Measurements from ENCODE around the gene SLC13A4.
"Not testable (repeated sequence)": the region's sequence is repeated elsewhere in the genome, so short reads cannot be mapped to it uniquely, and the experiment has no call there.

SLC13A4 gene

DNA sequence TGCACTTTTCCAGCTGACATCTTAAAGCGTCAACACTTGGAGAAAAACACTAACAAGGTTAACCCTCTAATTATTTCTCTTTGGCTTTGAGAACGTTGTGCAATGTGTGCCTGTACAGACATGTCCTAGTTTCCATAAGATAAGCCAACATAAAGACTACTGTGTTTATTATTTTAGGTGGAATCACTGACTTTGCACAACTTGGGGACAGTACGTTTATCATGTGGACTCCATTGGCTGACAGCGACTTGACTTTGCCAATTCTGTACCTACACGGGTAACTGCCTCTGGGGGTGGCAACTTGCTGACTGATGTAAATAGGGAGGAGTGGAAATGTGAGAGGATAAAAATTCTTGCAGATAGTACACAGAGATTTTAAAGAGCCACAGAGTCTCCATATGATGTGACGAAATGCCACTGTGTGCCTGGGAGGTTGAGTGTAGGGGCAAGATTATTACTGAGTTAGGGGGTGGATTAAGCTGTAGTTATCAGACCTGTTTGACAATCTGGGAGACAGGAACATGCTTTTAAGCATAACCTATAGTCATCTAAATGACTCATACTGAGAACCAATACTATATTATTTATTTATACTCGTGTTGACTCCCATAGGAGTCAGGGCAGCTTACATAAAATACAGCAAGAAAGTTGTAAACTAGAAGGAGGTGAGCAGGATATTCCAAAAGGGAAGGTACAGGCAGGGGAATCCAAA lies 21.0 kb downstream of the SLC13A4 start:
- DNase-seq (ENCODE audit: insufficient read length, low spot score) = no peak
- no peak for FAIRE-seq
- TF ChIP-seq POLR2AphosphoS5 (IDR thresholded peaks at IDR 0.05; ENCODE audit: low read depth, low read length) (no peak), SPI1 (IDR thresholded peaks at IDR 0.05; ENCODE audit: low read depth, low read length) (no peak)

DNA sequence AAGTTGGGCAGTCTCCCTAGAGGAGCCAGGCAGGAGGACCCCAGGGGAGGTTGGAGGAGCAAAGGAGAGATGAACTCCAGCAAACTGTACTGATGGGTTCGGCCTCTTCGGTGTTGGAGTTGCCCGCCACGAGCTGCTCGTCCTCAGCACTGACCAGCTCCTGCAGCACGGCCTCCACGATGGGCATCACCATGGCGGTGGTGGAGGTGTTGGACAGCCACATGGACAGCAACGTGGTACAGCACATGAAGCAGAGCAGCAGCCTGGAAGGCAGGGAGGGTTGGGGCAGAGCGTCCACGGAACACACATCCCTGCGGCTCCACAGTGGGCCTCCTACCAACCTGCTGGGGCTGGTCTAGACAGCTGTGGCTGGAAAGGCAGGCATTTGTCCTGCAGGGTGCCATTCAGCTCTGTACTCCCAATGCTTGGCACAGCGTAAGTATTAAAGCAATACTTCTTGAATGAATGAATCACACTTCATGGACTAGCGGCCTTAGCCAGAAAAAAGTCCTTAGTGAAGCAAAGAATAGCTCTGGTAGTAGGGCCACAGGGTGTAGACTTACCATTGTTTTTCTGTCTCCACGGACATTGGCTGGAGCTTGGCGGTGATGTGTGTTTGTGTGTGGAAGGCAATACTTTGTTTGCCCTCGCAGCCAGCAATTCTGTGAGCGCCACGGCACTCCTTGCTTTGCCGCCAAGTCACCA lies 21.8 kb downstream of the SLC13A4 start:
- FAIRE-seq = no peak
- TF ChIP-seq POLR2A (IDR thresholded peaks at IDR 0.05; ENCODE audit: low read depth, low read length) (no peak), POU2F2 (IDR thresholded peaks at IDR 0.05; ENCODE audit: low read depth, low read length) (no peak), SPI1 (IDR thresholded peaks at IDR 0.05; ENCODE audit: low read depth, low read length) (no peak), TAF1 (IDR thresholded peaks at IDR 0.05; ENCODE audit: low read depth, low read length) (no peak), PAX5 (IDR thresholded peaks at IDR 0.05; ENCODE audit: insufficient read depth, low read length, severe bottlenecking) (no peak), POLR2AphosphoS5 (IDR thresholded peaks at IDR 0.05; ENCODE audit: low read depth, low read length) (no peak)
- DNase-seq (ENCODE audit: insufficient read length, low spot score) = no peak

DNA sequence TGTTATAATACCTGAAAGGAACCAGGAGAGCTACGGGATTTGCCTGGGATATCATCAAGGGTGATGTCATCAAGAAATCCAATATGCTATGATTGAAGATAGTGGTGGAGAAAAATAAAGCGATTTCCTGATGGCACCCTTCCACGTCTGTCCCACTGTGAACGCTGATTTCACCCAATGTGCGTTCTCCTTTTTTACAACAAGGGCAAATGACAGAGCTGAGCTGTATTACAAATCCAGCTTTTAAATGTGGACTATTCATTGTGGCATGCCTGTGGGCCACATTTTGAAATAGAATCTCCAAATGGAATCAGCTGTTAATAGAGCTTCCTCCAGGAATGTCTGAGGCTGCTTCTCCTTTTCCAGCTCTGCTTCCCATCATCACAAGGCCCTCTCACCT lies 23.3 kb downstream of the SLC13A4 start:
- DNase-seq (ENCODE audit: insufficient read length, low spot score) = no peak
- no peak for TF ChIP-seq SPI1 (IDR thresholded peaks at IDR 0.05; ENCODE audit: low read depth, low read length)
- no peak for TF ChIP-seq POU2F2 (IDR thresholded peaks at IDR 0.05; ENCODE audit: low read depth, low read length)
- TF ChIP-seq POLR2AphosphoS5 (IDR thresholded peaks at IDR 0.05; ENCODE audit: low read depth, low read length) = no peak
- TF ChIP-seq PAX5 (IDR thresholded peaks at IDR 0.05; ENCODE audit: insufficient read depth, low read length, severe bottlenecking) = no peak
- no peak for TF ChIP-seq POLR2A (IDR thresholded peaks at IDR 0.05; ENCODE audit: low read depth, low read length)
- TF ChIP-seq TAF1 (IDR thresholded peaks at IDR 0.05; ENCODE audit: low read depth, low read length) = no peak
- FAIRE-seq = no peak

DNA sequence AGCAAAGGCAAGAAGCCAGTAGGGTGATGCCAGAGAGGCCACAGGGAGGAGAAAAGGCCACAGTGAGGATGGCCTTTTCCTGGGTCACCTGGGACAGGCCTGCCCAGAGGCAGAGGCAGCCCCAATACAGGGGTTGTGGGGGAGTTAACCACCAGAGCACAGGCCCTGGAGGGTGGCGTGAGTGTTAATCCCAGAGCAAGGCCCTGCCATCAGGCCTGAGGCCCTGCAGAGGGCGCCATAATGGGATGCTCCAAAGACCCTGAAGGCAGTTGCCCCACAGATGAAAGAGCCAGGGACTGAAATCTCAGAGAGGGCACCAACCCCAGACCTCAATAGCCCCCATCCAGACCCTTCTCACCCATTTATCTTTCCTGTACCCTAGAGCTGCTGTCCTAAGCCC lies 23.9 kb downstream of the SLC13A4 start:
- FAIRE-seq (no peak), DNase-seq (ENCODE audit: insufficient read length, low spot score) (no peak)
- TF ChIP-seq POU2F2 (IDR thresholded peaks at IDR 0.05; ENCODE audit: low read depth, low read length) (no peak), PAX5 (IDR thresholded peaks at IDR 0.05; ENCODE audit: insufficient read depth, low read length, severe bottlenecking) (no peak), POLR2A (IDR thresholded peaks at IDR 0.05; ENCODE audit: low read depth, low read length) (no peak), TAF1 (IDR thresholded peaks at IDR 0.05; ENCODE audit: low read depth, low read length) (no peak), SPI1 (IDR thresholded peaks at IDR 0.05; ENCODE audit: low read depth, low read length) (no peak), POLR2AphosphoS5 (IDR thresholded peaks at IDR 0.05; ENCODE audit: low read depth, low read length) (no peak)

DNA sequence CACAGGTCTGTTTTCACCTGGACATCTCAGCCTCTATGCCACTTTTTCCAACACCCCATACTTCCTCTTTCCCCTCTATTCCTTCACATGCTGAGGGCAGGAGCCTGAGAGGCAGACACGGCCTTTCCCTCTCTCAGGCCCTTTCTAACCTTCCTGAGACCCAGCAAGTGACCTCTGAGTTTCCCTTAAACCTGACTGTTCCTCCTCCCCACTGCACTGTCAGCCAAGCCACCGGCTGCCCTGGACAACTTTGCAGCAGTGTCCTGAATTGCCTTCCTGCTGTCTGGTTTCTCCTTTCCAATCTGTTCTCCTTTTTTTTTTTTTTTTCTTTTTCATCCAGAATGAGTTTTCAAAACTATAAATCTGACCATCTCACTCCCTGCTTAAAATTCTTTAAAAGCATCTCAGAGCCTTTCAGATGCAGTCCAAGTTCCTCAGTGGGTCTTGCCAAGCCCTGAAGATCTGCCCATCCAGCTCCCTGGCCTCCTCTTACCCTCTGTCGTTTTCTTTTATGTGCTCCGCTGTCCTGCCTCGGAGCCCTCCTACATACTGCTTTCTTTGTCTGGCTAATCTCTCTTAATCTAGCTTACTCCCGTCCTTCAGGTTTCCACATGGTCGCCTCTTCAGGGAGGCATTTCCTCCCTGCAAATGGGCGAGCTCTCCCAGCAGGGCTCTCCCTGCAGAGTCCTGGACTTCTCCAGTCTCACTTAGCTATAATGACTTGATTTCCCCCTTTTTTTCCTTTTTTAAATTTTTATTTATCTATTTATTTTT lies 30.5 kb downstream of the SLC13A4 start:
- TF ChIP-seq PAX5 (IDR thresholded peaks at IDR 0.05; ENCODE audit: insufficient read depth, low read length, severe bottlenecking) (no peak), SPI1 (IDR thresholded peaks at IDR 0.05; ENCODE audit: low read depth, low read length) (no peak), POLR2A (IDR thresholded peaks at IDR 0.05; ENCODE audit: low read depth, low read length) (no peak), POU2F2 (IDR thresholded peaks at IDR 0.05; ENCODE audit: low read depth, low read length) (no peak), TAF1 (IDR thresholded peaks at IDR 0.05; ENCODE audit: low read depth, low read length) (no peak), POLR2AphosphoS5 (IDR thresholded peaks at IDR 0.05; ENCODE audit: low read depth, low read length) (no peak)
- FAIRE-seq (no peak), DNase-seq (ENCODE audit: insufficient read length, low spot score) (no peak)

DNA sequence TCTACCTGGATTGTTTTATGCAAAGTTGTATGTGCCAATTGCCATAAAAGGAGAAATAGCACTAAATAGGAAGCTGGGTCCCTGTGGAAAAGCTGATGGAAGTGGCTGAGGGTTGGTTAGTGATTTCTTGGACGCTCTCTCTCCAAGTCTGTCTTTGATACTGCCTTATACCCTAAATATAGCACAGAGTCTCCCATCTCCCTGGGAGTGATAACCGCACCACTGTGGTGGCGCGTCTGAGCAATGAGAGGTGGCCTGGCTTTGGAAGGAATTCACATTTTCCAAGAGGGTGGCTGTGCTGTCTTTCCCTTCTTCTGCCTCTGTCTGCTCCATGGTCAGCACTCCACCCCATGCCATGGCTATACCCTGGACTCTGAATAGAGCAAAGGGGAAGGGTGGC lies 34.4 kb downstream of the SLC13A4 start:
- DNase-seq (ENCODE audit: insufficient read length, low spot score) = no peak
- no peak for TF ChIP-seq TAF1 (IDR thresholded peaks at IDR 0.05; ENCODE audit: low read depth, low read length)
- no peak for TF ChIP-seq SPI1 (IDR thresholded peaks at IDR 0.05; ENCODE audit: low read depth, low read length)
- TF ChIP-seq POLR2A (IDR thresholded peaks at IDR 0.05; ENCODE audit: low read depth, low read length) = no peak
- no peak for TF ChIP-seq POU2F2 (IDR thresholded peaks at IDR 0.05; ENCODE audit: low read depth, low read length)
- TF ChIP-seq POLR2AphosphoS5 (IDR thresholded peaks at IDR 0.05; ENCODE audit: low read depth, low read length) = no peak
- TF ChIP-seq PAX5 (IDR thresholded peaks at IDR 0.05; ENCODE audit: insufficient read depth, low read length, severe bottlenecking) = no peak
- no peak for FAIRE-seq

DNA sequence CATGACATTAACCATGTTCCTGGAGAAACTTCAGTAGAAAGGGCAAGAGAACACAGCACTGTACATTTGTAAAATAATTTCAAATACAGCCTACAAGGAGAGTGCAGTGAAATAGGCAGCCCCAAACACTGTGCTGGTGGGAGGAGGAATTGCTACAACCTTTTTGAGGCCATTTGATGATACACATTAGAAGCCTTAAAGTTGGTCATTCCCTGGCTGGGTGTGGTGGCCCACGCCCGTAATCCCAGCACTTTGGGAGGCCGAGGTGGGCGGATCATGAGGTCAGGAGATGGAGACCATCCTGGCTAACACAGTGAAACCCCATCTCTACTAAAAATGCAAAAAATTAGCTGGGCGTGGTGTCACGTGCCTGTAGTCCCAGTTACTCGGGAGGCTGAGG lies 35.4 kb downstream of the SLC13A4 start:
- not testable (repeated sequence) for FAIRE-seq; DNase-seq (ENCODE audit: insufficient read length, low spot score)

DNA sequence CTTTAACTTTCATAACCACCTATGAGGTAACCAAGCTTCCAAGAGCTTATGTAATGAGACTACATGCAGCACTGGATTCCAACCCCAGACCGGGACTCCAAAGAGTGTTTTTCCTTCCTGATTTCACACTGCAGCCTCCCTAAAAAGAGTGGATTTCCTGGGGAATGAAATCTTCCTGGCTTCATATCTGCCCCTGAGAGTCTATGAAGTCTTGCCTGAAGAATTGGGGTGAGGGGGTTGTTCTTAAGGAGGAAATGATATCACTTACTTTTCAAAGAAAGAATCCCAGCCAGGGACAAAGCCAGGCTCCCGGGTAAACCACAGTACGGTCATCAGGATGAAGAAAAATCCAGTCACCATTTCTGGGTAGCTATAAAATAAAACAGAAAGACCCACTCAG lies 35.9 kb downstream of the SLC13A4 start:
- FAIRE-seq = no peak
- no peak for DNase-seq (ENCODE audit: insufficient read length, low spot score)
- TF ChIP-seq SPI1 (IDR thresholded peaks at IDR 0.05; ENCODE audit: low read depth, low read length) = no peak
- TF ChIP-seq POU2F2 (IDR thresholded peaks at IDR 0.05; ENCODE audit: low read depth, low read length) = no peak
- TF ChIP-seq TAF1 (IDR thresholded peaks at IDR 0.05; ENCODE audit: low read depth, low read length) = no peak
- no peak for TF ChIP-seq POLR2AphosphoS5 (IDR thresholded peaks at IDR 0.05; ENCODE audit: low read depth, low read length)
- TF ChIP-seq PAX5 (IDR thresholded peaks at IDR 0.05; ENCODE audit: insufficient read depth, low read length, severe bottlenecking) = no peak
- no peak for TF ChIP-seq POLR2A (IDR thresholded peaks at IDR 0.05; ENCODE audit: low read depth, low read length)

DNA sequence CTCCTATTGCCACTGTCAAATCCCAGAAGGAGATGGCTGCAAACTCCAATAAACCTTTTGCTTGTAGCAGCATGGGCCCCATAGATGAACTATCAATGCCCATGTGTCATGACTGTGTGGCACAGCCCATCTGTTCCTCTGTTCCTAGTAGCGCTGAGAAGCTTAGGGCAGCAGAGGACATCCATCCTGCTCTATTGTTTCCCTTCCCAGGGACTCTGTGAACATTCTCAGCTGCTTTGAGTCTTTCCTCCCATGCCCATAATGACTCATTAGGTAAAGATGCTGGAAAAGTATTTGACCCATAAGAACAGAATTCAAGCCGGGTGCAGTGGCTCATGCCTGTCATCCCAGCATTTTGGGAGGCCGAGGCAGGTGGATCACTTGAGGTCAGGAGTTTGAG lies 37.4 kb downstream of the SLC13A4 start:
- TF ChIP-seq POLR2AphosphoS5 (IDR thresholded peaks at IDR 0.05; ENCODE audit: low read depth, low read length) = no peak
- TF ChIP-seq TAF1 (IDR thresholded peaks at IDR 0.05; ENCODE audit: low read depth, low read length) = no peak
- TF ChIP-seq POLR2A (IDR thresholded peaks at IDR 0.05; ENCODE audit: low read depth, low read length) = no peak
- TF ChIP-seq POU2F2 (IDR thresholded peaks at IDR 0.05; ENCODE audit: low read depth, low read length) = no peak
- TF ChIP-seq PAX5 (IDR thresholded peaks at IDR 0.05; ENCODE audit: insufficient read depth, low read length, severe bottlenecking) = no peak
- no peak for TF ChIP-seq SPI1 (IDR thresholded peaks at IDR 0.05; ENCODE audit: low read depth, low read length)
- FAIRE-seq = no peak
- no peak for DNase-seq (ENCODE audit: insufficient read length, low spot score)

Measured in GM12891 (cell line).